OCI-LY1 (cell line): ENCODE measurements around the gene TLE3.

ENCODE experiments used
- H2AFZ ChIP-seq: fragments of 200-600 bp; sonication (generic), shearing (Covaris generic); 2 replicates; pipeline ENCODE4 v1.6.0; 2014; ENCODE audit warnings: antibody characterized with exemption, mild to moderate bottlenecking, low read length
- H3F3A ChIP-seq: fragments of 200-600 bp; sonication (generic), shearing (Covaris generic); 2 replicates; pipeline ENCODE4 v1.6.0; 2014; ENCODE audit warnings: mild to moderate bottlenecking, antibody characterized with exemption, low read length, moderate library complexity; ENCODE audit not compliant: insufficient read depth
- H3K27ac ChIP-seq: fragments of 200-600 bp; sonication (generic); 2 replicates; pipeline ENCODE4 v1.5.1; 2014; ENCODE audit warnings: low read length, mixed run types, mild to moderate bottlenecking, low read depth; ENCODE audit not compliant: poor library complexity, severe bottlenecking
- H3K27me3 ChIP-seq: fragments of 200-600 bp; sonication (generic); 2 replicates; pipeline ENCODE4 v1.6.0; 2014; ENCODE audit warnings: antibody characterized with exemption, mild to moderate bottlenecking, low read length, moderate library complexity; ENCODE audit not compliant: insufficient read depth
- H3K36me3 ChIP-seq: fragments of 200-600 bp; sonication (generic); 2 replicates; pipeline ENCODE4 v1.6.1; 2014; ENCODE audit warnings: mild to moderate bottlenecking, antibody characterized with exemption, low read length, moderate library complexity, mixed read lengths; ENCODE audit not compliant: insufficient read depth
- H3K4me1 ChIP-seq: fragments of 200-600 bp; sonication (generic); 2 replicates; pipeline ENCODE4 v1.5.1; 2014; ENCODE audit warnings: mild to moderate bottlenecking, low read length, moderate library complexity; ENCODE audit not compliant: insufficient read depth, severe bottlenecking
- H3K4me2 ChIP-seq: fragments of 200-600 bp; sonication (generic), shearing (Covaris generic); 2 replicates; pipeline ENCODE4 v1.6.1; 2014; ENCODE audit warnings: low read length
- H3K4me3 ChIP-seq: fragments of 200-600 bp; sonication (generic); 2 replicates; pipeline ENCODE4 v1.5.1; 2014; ENCODE audit warnings: low read length, low read depth, mild to moderate bottlenecking, mixed read lengths; ENCODE audit not compliant: poor library complexity, severe bottlenecking
- H3K79me2 ChIP-seq: fragments of 200-600 bp; shearing (Covaris generic); 2 replicates; pipeline ENCODE4 v1.6.1; 2016; ENCODE audit warnings: mixed run types, low read length, mixed read lengths; ENCODE audit not compliant: insufficient read depth
- H3K9ac ChIP-seq: fragments of 200-600 bp; sonication (generic), shearing (Covaris generic); 2 replicates; pipeline ENCODE4 v1.6.1; 2014; ENCODE audit warnings: mild to moderate bottlenecking, low read length, mixed read lengths
- H3K9me2 ChIP-seq: fragments of 200-600 bp; sonication (generic), shearing (Covaris generic); 2 replicates; pipeline ENCODE4 v1.6.1; 2014; ENCODE audit warnings: low read depth, mild to moderate bottlenecking, low read length, mixed read lengths
- H3K9me3 ChIP-seq: fragments of 200-600 bp; shearing (Covaris generic); 2 replicates; pipeline ENCODE4 v1.6.1; 2014; ENCODE audit warnings: low read length, mixed read lengths
- H4K20me1 ChIP-seq: fragments of 200-600 bp; sonication (generic), shearing (Covaris generic); 2 replicates; pipeline ENCODE4 v1.6.0; 2016; ENCODE audit warnings: mild to moderate bottlenecking, low read length; ENCODE audit not compliant: insufficient read depth
- CTCF ChIP-seq: fragments of 200-600 bp; sonication (generic), shearing (Covaris generic); IDR thresholded peaks from 2 replicates; pipeline ENCODE4 v1.5.1; 2017; ENCODE audit warnings: mild to moderate bottlenecking, antibody characterized with exemption, low read length, moderate library complexity, mixed read lengths
- EZH2 ChIP-seq: fragments of 200-600 bp; sonication (generic), shearing (Covaris generic); IDR thresholded peaks from 2 replicates; pipeline ENCODE4 v1.8.0; 2017; ENCODE audit warnings: borderline replicate concordance, mixed run types, mild to moderate bottlenecking, antibody characterized with exemption, low read length, moderate library complexity, mixed read lengths

The TLE3 gene

DNA sequence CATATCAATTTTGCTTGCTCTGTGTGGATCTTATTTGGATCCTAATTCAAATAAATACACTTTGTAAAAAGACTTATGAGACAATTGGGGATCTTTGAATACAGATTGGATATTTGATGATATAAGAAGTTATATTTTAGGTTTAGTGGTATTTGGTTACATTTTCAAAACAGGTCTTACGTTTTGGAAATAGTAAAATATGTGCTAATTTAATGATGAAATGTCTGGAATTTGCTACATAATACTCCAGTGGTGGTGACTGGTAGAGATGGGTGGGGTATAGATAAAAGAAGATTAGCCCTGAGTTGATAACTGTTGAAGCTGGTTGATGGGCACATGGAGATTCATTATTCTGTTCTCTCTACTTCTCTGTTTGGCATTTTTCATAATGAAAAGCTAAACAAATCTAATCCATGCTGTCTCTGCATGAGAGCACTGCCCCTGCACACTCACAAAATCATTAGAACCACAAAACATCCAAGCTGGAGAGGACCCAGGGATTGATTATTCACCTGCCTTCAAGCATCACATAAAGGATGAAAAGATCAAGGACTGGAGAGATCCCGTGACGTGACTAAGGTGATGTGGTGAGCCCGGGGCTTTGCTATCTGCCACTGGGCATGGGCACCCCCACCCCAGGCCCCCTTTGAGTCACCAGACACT lies 58.9 kb downstream of the TLE3 start:
- no peak overlapping the region for H3K4me2 ChIP-seq
- no peak for TF ChIP-seq CTCF
- TF ChIP-seq EZH2, result no peak

DNA sequence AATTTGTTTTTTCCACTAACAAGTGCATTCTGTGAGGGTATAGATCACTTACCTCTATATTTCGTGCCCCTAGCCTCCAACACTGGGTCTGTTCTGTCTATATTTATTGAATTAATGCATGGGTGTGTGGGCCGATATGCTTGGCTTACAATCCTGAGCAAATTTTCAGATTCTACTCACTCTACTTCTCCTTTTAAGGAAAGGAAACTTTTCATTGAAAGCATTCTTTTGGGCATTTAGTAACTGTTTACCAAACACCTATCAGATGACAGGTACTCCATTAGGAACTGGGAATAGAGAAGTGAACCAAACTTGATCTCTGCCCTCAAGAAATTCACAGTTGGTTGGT lies 60.5 kb downstream of the TLE3 start:
- Histone ChIP-seq H3K4me1 (peaks cover 33% of the 10 kb centered on the region), H3K9me2 (no peaks in the 10 kb centered on the region), H3K4me3 (no peak overlapping the region), H4K20me1 (no peaks in the 10 kb centered on the region), H3K79me2 (no peaks in the 10 kb centered on the region), H3K27me3 (no peaks in the 10 kb centered on the region), H2AFZ (no peak overlapping the region), H3K9me3 (no peaks in the 10 kb centered on the region), H3F3A (no peaks in the 10 kb centered on the region), H3K36me3 (no peaks in the 10 kb centered on the region; the same call in 1 of the 2 replicates), H3K9ac (no peak overlapping the region), H3K27ac (peak overlapping the region; percentile 57), H3K4me2 (peak overlapping the region; percentile 49; the same call in 1 of the 2 replicates)
- TF ChIP-seq CTCF, result no peak

More for the DNA sequence above, 58.9 kb downstream of the TLE3 start:
- no peaks in the 10 kb centered on the region for H3K9me3 ChIP-seq
- no peak overlapping the region for H2AFZ ChIP-seq
- H3K4me1 ChIP-seq, result peaks cover 29% of the 10 kb centered on the region
- H3K9ac ChIP-seq, result no peak overlapping the region
- H3F3A ChIP-seq, result no peaks in the 10 kb centered on the region
- H3K9me2 ChIP-seq, result no peaks in the 10 kb centered on the region
- H3K27ac ChIP-seq, result no peak overlapping the region
- no peak overlapping the region for H3K4me3 ChIP-seq
- no peaks in the 10 kb centered on the region for H3K79me2 ChIP-seq
- H3K36me3 ChIP-seq, result no peaks in the 10 kb centered on the region; the same call in 1 of the 2 replicates
- no peaks in the 10 kb centered on the region for H4K20me1 ChIP-seq
- H3K27me3 ChIP-seq, result no peaks in the 10 kb centered on the region

- H3K36me3 ChIP-seq, result no peaks in the 10 kb centered on the region; the same call in 1 of the 2 replicates
- no peaks in the 10 kb centered on the region for H4K20me1 ChIP-seq
- H3K27me3 ChIP-seq, result no peaks in the 10 kb centered on the region
- TF ChIP-seq CTCF (no peak), EZH2 (no peak)
- peak overlapping the region; percentile 49; the same call in 1 of the 2 replicates for H3K4me2 ChIP-seq
- H3K27ac ChIP-seq, result peak overlapping the region; percentile 57
- H3F3A ChIP-seq, result no peaks in the 10 kb centered on the region
- no peaks in the 10 kb centered on the region for H3K79me2 ChIP-seq
- H3K4me3 ChIP-seq, result peak overlapping the region; percentile 12
- H3K9me2 ChIP-seq, result no peaks in the 10 kb centered on the region
- no peak overlapping the region for H3K9ac ChIP-seq
- peaks cover 33% of the 10 kb centered on the region for H3K4me1 ChIP-seq
- no peaks in the 10 kb centered on the region for H3K9me3 ChIP-seq
- no peak overlapping the region for H2AFZ ChIP-seq
These were observed 61.0 kb downstream of the TLE3 start for GRCh38 chr15:70036585-70037291.
